ENCODE data around the gene PCAT6.

Gene PCAT6

GRCh38 chr1:202796670-202797069 lies 14.1 kb upstream of the PCAT6 start:
- peaks cover 4% of the 10 kb centered on the region for H3K4me1 ChIP-seq (ENCODE audit: control insufficient read depth, insufficient read depth, low read length, poor library complexity, severe bottlenecking)
- H3K27ac ChIP-seq (ENCODE audit: insufficient read depth, low read length, poor library complexity, severe bottlenecking), result no peak overlapping the region
- H3K27me3 ChIP-seq (replicated peaks; ENCODE audit: control insufficient read depth, insufficient read depth, low read length, poor library complexity, severe bottlenecking), result no peaks in the 10 kb centered on the region
- H3K9me3 ChIP-seq (ENCODE audit: control insufficient read depth, low read length), result no peaks in the 10 kb centered on the region
- no peak for DNase-seq
- H3K4me3 ChIP-seq (ENCODE audit: insufficient read depth, low read depth, low read length, poor library complexity, severe bottlenecking), result no peak overlapping the region
- H3K36me3 ChIP-seq (ENCODE audit: control insufficient read depth, insufficient read depth, low read length), result no peaks in the 10 kb centered on the region

GRCh38 chr1:202798260-202798659 lies 12.5 kb upstream of the PCAT6 start:
- no peak for DNase-seq
- H3K4me3 ChIP-seq (ENCODE audit: insufficient read depth, low read depth, low read length, poor library complexity, severe bottlenecking), result no peak overlapping the region
- H3K4me1 ChIP-seq (ENCODE audit: control insufficient read depth, insufficient read depth, low read length, poor library complexity, severe bottlenecking), result peaks cover 4% of the 10 kb centered on the region
- H3K27me3 ChIP-seq (replicated peaks; ENCODE audit: control insufficient read depth, insufficient read depth, low read length, poor library complexity, severe bottlenecking), result no peaks in the 10 kb centered on the region
- no peaks in the 10 kb centered on the region for H3K36me3 ChIP-seq (ENCODE audit: control insufficient read depth, insufficient read depth, low read length)
- no peak overlapping the region for H3K27ac ChIP-seq (ENCODE audit: insufficient read depth, low read length, poor library complexity, severe bottlenecking)
- no peaks in the 10 kb centered on the region for H3K9me3 ChIP-seq (ENCODE audit: control insufficient read depth, low read length)

GRCh38 chr1:202798792-202799331 lies 11.9 kb upstream of the PCAT6 start:
- DNase-seq, result no peak
- Histone ChIP-seq H3K27me3 (replicated peaks; ENCODE audit: control insufficient read depth, insufficient read depth, low read length, poor library complexity, severe bottlenecking) (no peaks in the 10 kb centered on the region), H3K27ac (ENCODE audit: insufficient read depth, low read length, poor library complexity, severe bottlenecking) (no peak overlapping the region), H3K36me3 (ENCODE audit: control insufficient read depth, insufficient read depth, low read length) (no peaks in the 10 kb centered on the region), H3K9me3 (ENCODE audit: control insufficient read depth, low read length) (no peaks in the 10 kb centered on the region), H3K4me1 (ENCODE audit: control insufficient read depth, insufficient read depth, low read length, poor library complexity, severe bottlenecking) (peaks cover 4% of the 10 kb centered on the region), H3K4me3 (ENCODE audit: insufficient read depth, low read depth, low read length, poor library complexity, severe bottlenecking) (no peak overlapping the region)

- H3K9me3 ChIP-seq (ENCODE audit: control insufficient read depth, low read length), result no peaks in the 10 kb centered on the region
- no peak for DNase-seq
- H3K4me3 ChIP-seq (ENCODE audit: insufficient read depth, low read depth, low read length, poor library complexity, severe bottlenecking), result no peak overlapping the region
- no peak overlapping the region for H3K27ac ChIP-seq (ENCODE audit: insufficient read depth, low read length, poor library complexity, severe bottlenecking)
- peaks cover 4% of the 10 kb centered on the region for H3K4me1 ChIP-seq (ENCODE audit: control insufficient read depth, insufficient read depth, low read length, poor library complexity, severe bottlenecking)
- H3K27me3 ChIP-seq (replicated peaks; ENCODE audit: control insufficient read depth, insufficient read depth, low read length, poor library complexity, severe bottlenecking), result no peaks in the 10 kb centered on the region
- H3K36me3 ChIP-seq (ENCODE audit: control insufficient read depth, insufficient read depth, low read length), result no peaks in the 10 kb centered on the region
These were observed 10.0 kb upstream of the PCAT6 start for GRCh38 chr1:202800742-202801141.

GRCh38 chr1:202801175-202801574 lies 9.6 kb upstream of the PCAT6 start:
- H3K27ac ChIP-seq (ENCODE audit: insufficient read depth, low read length, poor library complexity, severe bottlenecking), result no peak overlapping the region
- peaks cover 4% of the 10 kb centered on the region for H3K4me1 ChIP-seq (ENCODE audit: control insufficient read depth, insufficient read depth, low read length, poor library complexity, severe bottlenecking)
- no peak for DNase-seq

GRCh38 chr1:202802034-202802433 lies 8.7 kb upstream of the PCAT6 start:
- H3K4me3 ChIP-seq (ENCODE audit: insufficient read depth, low read depth, low read length, poor library complexity, severe bottlenecking), result no peak overlapping the region
- DNase-seq, result no peak
- no peaks in the 10 kb centered on the region for H3K36me3 ChIP-seq (ENCODE audit: control insufficient read depth, insufficient read depth, low read length)
- H3K27ac ChIP-seq (ENCODE audit: insufficient read depth, low read length, poor library complexity, severe bottlenecking), result no peak overlapping the region
- H3K9me3 ChIP-seq (ENCODE audit: control insufficient read depth, low read length), result no peaks in the 10 kb centered on the region
- H3K4me1 ChIP-seq (ENCODE audit: control insufficient read depth, insufficient read depth, low read length, poor library complexity, severe bottlenecking), result peaks cover 8% of the 10 kb centered on the region
- no peaks in the 10 kb centered on the region for H3K27me3 ChIP-seq (replicated peaks; ENCODE audit: control insufficient read depth, insufficient read depth, low read length, poor library complexity, severe bottlenecking)

More at GRCh38 chr1:202801175-202801574, 9.6 kb upstream of the PCAT6 start:
- Histone ChIP-seq H3K9me3 (ENCODE audit: control insufficient read depth, low read length) (no peaks in the 10 kb centered on the region), H3K36me3 (ENCODE audit: control insufficient read depth, insufficient read depth, low read length) (no peaks in the 10 kb centered on the region), H3K27me3 (replicated peaks; ENCODE audit: control insufficient read depth, insufficient read depth, low read length, poor library complexity, severe bottlenecking) (no peaks in the 10 kb centered on the region), H3K4me3 (ENCODE audit: insufficient read depth, low read depth, low read length, poor library complexity, severe bottlenecking) (no peak overlapping the region)

- H3K9me3 ChIP-seq (ENCODE audit: control insufficient read depth, low read length), result no peaks in the 10 kb centered on the region
- H3K36me3 ChIP-seq (ENCODE audit: control insufficient read depth, insufficient read depth, low read length), result no peaks in the 10 kb centered on the region
- H3K4me3 ChIP-seq (ENCODE audit: insufficient read depth, low read depth, low read length, poor library complexity, severe bottlenecking), result no peak overlapping the region
- H3K27ac ChIP-seq (ENCODE audit: insufficient read depth, low read length, poor library complexity, severe bottlenecking), result no peak overlapping the region
- no peaks in the 10 kb centered on the region for H3K27me3 ChIP-seq (replicated peaks; ENCODE audit: control insufficient read depth, insufficient read depth, low read length, poor library complexity, severe bottlenecking)
- H3K4me1 ChIP-seq (ENCODE audit: control insufficient read depth, insufficient read depth, low read length, poor library complexity, severe bottlenecking), result peaks cover 8% of the 10 kb centered on the region
- no peak for DNase-seq
These were observed 7.5 kb upstream of the PCAT6 start for GRCh38 chr1:202802998-202803932.

- Histone ChIP-seq H3K9me3 (ENCODE audit: control insufficient read depth, low read length) (no peaks in the 10 kb centered on the region), H3K4me3 (ENCODE audit: insufficient read depth, low read depth, low read length, poor library complexity, severe bottlenecking) (no peak overlapping the region), H3K27ac (ENCODE audit: insufficient read depth, low read length, poor library complexity, severe bottlenecking) (no peak overlapping the region), H3K27me3 (replicated peaks; ENCODE audit: control insufficient read depth, insufficient read depth, low read length, poor library complexity, severe bottlenecking) (no peaks in the 10 kb centered on the region), H3K36me3 (ENCODE audit: control insufficient read depth, insufficient read depth, low read length) (no peaks in the 10 kb centered on the region), H3K4me1 (ENCODE audit: control insufficient read depth, insufficient read depth, low read length, poor library complexity, severe bottlenecking) (peaks cover 8% of the 10 kb centered on the region)
- no peak for DNase-seq
These were observed 6.6 kb upstream of the PCAT6 start for GRCh38 chr1:202804126-202804525.

- H3K27me3 ChIP-seq (replicated peaks; ENCODE audit: control insufficient read depth, insufficient read depth, low read length, poor library complexity, severe bottlenecking), result no peaks in the 10 kb centered on the region
- H3K9me3 ChIP-seq (ENCODE audit: control insufficient read depth, low read length), result no peaks in the 10 kb centered on the region
- DNase-seq, result no peak
- peaks cover 19% of the 10 kb centered on the region for H3K4me1 ChIP-seq (ENCODE audit: control insufficient read depth, insufficient read depth, low read length, poor library complexity, severe bottlenecking)
- H3K27ac ChIP-seq (ENCODE audit: insufficient read depth, low read length, poor library complexity, severe bottlenecking), result peak overlapping the region; percentile 65
- peak overlapping the region; percentile 95 for H3K4me3 ChIP-seq (ENCODE audit: insufficient read depth, low read depth, low read length, poor library complexity, severe bottlenecking)
- no peaks in the 10 kb centered on the region for H3K36me3 ChIP-seq (ENCODE audit: control insufficient read depth, insufficient read depth, low read length)
These were observed 4.6 kb upstream of the PCAT6 start for GRCh38 chr1:202805886-202806844.

All from effector memory CD4-positive, alpha-beta T cell (primary cell).